Upper lobe of right lung (tissue), 1 donor: ENCODE data around the gene CNKSR1. TPM values are rescaled to one million over a fixed set of nuclear protein-coding genes. Genes with fewer than 3 reads are reported as not detected.

Experiments used
- ATAC-seq: fragments of 200-7000 bp; cut with Tn5 transposase; one replicate; pipeline ENCODE4 v1.9.1; 2020; ENCODE audit warnings: mild to moderate bottlenecking, moderate library complexity
- DNase-seq: peaks from one replicate; pipeline ENCODE4 v3.0.0-alpha.2; 2020
- H3K27ac ChIP-seq: fragments of 200-600 bp; one replicate; pipeline ENCODE4 v1.8.0; 2022
- H3K27me3 ChIP-seq: fragments of 200-600 bp; one replicate; pipeline ENCODE4 v1.8.0; 2022; ENCODE audit warnings: mild to moderate bottlenecking
- H3K36me3 ChIP-seq: fragments of 200-600 bp; one replicate; pipeline ENCODE4 v1.8.0; 2022
- H3K4me1 ChIP-seq: fragments of 200-600 bp; one replicate; pipeline ENCODE4 v1.8.0; 2022
- H3K4me3 ChIP-seq: fragments of 200-600 bp; one replicate; pipeline ENCODE4 v1.8.0; 2022; ENCODE audit warnings: mild to moderate bottlenecking
- H3K9me3 ChIP-seq: fragments of 200-600 bp; one replicate; pipeline ENCODE4 v1.8.0; 2022
- intact Hi-C: fragments of 100-400 bp; cut with DNase I; formaldehyde crosslinking; loops from one replicate; pipeline ENCODE4 v1.11.0; 2022
- total RNA-seq: library from RNA; stranded (reverse); fragmentation: NEBNext Ultra II Directional; extraction: Animal tissue kit (Norgen Biotek cat#: 25700); gene quantifications from one replicate; pipeline ENCODE4 v1.2.1, GENCODE V29; 2021
- TF ChIP-seq, protein P1 (sequence below): fragments of 200-600 bp; IDR thresholded peaks from one replicate; pipeline ENCODE4 v1.8.0; 2022; ENCODE audit warnings: antibody characterized with exemption
- donor health status: DM: no; HTN: yes; CAD: no; lungs with severe emphysema.

CNKSR1 gene
- total RNA-seq, 1 donor from 2014 or later: 21.6 TPM

DNA sequence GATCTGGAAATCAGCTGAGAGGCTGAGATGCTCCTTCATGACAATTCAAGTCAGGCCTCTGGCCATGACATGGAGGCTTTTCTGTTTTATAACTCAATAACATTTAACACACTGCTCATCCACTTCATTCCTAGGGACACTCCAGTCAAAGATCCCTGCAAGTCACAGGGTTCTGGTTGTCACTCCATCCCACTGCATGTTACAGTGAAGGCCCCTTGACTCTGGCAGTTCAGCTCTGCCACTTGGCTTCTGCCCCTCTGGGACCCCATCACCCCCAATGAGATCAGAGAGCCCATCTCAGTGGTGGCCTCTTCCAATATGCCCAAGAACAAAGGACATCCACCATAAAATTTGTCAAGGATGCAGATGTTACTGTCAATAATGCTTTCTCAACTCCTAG lies 28.4 kb upstream of the CNKSR1 start:
- Histone ChIP-seq H3K27me3 (no peaks in the 10 kb centered on the region), H3K36me3 (no peaks in the 10 kb centered on the region), H3K9me3 (no peaks in the 10 kb centered on the region), H3K27ac (no peak overlapping the region), H3K4me3 (no peak overlapping the region), H3K4me1 (peaks cover 7% of the 10 kb centered on the region)
- TF ChIP-seq, protein P1, sequence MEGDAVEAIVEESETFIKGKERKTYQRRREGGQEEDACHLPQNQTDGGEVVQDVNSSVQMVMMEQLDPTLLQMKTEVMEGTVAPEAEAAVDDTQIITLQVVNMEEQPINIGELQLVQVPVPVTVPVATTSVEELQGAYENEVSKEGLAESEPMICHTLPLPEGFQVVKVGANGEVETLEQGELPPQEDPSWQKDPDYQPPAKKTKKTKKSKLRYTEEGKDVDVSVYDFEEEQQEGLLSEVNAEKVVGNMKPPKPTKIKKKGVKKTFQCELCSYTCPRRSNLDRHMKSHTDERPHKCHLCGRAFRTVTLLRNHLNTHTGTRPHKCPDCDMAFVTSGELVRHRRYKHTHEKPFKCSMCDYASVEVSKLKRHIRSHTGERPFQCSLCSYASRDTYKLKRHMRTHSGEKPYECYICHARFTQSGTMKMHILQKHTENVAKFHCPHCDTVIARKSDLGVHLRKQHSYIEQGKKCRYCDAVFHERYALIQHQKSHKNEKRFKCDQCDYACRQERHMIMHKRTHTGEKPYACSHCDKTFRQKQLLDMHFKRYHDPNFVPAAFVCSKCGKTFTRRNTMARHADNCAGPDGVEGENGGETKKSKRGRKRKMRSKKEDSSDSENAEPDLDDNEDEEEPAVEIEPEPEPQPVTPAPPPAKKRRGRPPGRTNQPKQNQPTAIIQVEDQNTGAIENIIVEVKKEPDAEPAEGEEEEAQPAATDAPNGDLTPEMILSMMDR: no peak
- DNase-seq: no peak
- ATAC-seq: no peak
- intact Hi-C loops: loop anchor here (5.0 kb wide), 1 partner anchor 42 kb away; no protein-coding TSS in a partner anchor

DNA sequence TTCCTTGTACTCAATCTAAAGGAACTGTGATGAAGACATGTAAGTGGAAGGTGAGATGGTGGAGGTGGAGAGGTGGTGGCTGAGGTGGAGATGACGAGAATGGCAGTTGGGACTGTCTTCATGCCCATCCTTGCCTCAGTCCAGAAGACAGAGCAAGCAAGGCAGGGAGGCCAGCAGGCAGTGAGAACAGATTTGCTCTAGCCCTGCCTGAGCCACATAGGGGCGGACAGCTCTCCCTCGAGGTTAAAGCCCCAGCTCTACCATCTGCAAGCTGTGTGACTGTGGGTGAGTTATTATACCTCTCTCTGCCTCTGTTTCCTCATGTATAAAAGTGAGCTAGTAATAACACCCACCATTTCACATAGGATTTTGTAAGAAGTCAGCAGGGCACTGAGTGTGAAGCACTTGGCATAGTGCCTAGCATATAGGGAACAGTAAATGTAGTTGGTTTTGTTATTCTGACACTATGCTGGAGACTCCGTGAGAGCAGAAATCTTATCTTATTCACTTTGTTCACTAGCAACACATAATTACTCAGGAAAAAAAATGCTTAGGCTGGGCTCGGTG lies 23.2 kb upstream of the CNKSR1 start:
- intact Hi-C loops: no loop called here
- H3K27me3 ChIP-seq: peaks cover 11% of the 10 kb centered on the region
- no peak overlapping the region for H3K27ac ChIP-seq

DNA sequence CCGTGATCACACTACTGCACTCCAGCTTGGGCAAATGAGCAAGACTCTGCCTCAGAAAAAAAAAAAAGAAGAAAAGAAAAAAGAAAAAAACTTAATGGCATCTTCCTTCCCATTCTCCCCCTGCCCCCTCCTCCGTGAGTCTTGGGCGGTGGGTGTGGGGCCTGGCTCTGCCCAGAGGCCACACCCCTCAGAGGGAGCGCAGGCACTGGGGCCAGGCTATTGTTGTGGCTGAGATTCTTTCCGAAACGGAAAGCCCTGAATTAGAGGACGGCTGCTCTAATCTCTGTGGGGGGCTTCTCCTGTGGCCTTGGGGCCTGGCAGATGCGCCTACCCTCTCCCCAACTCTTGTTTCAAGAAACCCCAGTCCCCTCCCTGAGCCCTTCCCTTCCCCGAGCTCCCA lies 22.5 kb upstream of the CNKSR1 start:
- Histone ChIP-seq H3K4me3 (no peak overlapping the region), H3K27me3 (peaks cover 11% of the 10 kb centered on the region), H3K36me3 (no peaks in the 10 kb centered on the region), H3K27ac (no peak overlapping the region), H3K9me3 (no peaks in the 10 kb centered on the region), H3K4me1 (no peaks in the 10 kb centered on the region)
- TF ChIP-seq, protein P1: no peak
- intact Hi-C loops: no loop called here
- no peak for DNase-seq
- peak; percentile 29 for ATAC-seq

More for the DNA sequence above, 23.2 kb upstream of the CNKSR1 start:
- H3K4me3 ChIP-seq: no peak overlapping the region
- no peaks in the 10 kb centered on the region for H3K9me3 ChIP-seq
- ATAC-seq: peak; percentile 20
- H3K4me1 ChIP-seq: no peaks in the 10 kb centered on the region
- TF ChIP-seq, protein P1: no peak
- no peak for DNase-seq
- no peaks in the 10 kb centered on the region for H3K36me3 ChIP-seq

DNA sequence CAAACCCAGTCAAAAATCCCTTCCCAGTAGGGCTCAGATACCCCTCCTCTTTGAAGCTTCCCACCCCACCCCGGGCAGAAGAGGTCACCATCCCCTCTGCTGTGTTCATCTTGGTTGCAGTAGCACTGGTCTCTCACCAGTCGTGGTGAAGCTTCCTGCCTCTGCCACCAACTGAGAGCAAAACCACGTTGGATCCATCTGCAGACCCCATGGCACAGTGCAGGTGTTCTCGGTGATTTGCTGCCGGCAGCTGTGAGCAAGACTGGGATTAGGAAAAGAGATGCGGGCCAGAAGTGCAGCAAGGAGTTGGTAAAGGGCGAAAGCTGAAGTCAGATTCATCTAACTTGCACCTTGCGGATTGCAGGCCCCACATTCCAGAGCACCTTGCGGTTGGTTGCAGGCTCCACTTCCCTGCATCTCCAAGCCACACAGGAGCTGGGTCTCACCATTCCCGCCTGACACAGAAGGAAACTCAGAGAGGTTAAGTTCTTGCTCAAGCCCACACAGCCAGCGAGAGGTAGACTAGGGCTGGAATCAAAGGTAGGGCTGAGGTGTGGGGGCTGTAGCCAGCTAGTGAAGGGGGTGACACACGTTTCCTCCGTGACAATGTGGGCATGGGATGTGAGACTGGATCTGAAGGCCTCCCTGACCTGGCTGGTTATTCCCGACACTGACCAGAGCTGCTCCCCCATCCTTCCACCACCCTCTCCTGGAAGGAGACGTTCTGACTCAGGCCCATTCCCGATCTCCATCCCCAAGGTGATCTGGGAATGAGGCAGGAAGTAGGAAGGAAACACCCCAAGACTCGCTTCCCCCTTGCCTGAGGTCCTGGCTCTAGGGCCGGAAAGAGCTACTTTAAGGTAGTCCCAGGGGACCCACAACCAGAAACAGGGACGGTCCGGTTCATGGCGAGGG lies 21.7 kb upstream of the CNKSR1 start:
- TF ChIP-seq, protein P1: no peak

DNA sequence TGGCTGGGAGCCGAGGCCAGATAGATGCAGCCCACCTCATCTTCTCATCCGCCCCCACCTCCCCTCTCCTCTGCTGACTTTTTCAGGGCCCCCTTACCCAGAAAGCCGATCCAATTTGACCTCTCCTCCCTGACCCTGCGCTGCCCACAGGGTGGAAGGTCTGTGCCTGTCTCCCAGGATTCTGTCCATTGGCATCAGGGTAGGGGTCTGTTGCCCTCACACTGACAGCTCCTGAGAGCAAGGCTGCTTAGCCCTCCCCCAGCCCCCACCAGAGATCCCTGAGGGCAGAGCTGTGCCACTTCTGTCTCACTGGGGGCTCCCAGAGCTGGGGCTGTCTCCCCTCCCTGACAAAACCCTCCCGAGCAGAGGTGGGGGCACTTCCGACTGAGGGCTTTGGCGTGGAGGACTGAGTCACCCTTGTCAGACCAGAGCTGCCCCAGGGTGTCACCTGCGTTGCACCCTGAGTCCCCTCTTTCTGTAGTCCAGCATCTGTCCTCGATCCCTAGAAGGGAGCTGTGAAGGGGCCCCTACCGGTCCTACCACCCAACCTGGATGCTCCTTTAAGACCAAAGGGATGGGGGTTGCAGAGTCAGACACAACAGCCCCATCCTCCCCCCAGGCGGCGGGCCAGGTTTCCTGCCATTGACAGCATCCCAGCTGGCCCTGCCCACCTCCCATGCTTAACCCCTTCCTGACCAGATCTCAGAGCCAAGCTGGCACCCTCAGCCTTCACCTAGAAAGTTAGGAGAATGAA lies 20.8 kb upstream of the CNKSR1 start:
- Histone ChIP-seq H3K9me3 (no peaks in the 10 kb centered on the region), H3K27ac (peak overlapping the region; percentile 36), H3K27me3 (peaks cover 17% of the 10 kb centered on the region), H3K4me1 (peaks cover 7% of the 10 kb centered on the region), H3K36me3 (no peaks in the 10 kb centered on the region), H3K4me3 (peak overlapping the region; percentile 12)
- DNase-seq (no peak), ATAC-seq (peak; percentile 8)
- TF ChIP-seq, protein P1: no peak
- intact Hi-C loops: no loop called here

More for the DNA sequence above, 21.7 kb upstream of the CNKSR1 start:
- peak overlapping the region; percentile 36 for H3K27ac ChIP-seq
- no peak for DNase-seq
- no peaks in the 10 kb centered on the region for H3K4me1 ChIP-seq
- no peaks in the 10 kb centered on the region for H3K36me3 ChIP-seq
- H3K9me3 ChIP-seq: no peaks in the 10 kb centered on the region
- ATAC-seq: no peak
- intact Hi-C loops: no loop called here
- H3K27me3 ChIP-seq: peaks cover 12% of the 10 kb centered on the region
- peak overlapping the region; percentile 12 for H3K4me3 ChIP-seq
